Stomach (tissue), 9 donors: ENCODE data around the gene FBXO22. TPM values are rescaled to one million over a fixed set of nuclear protein-coding genes. Genes with fewer than 3 reads are reported as not detected.

Experiments used
- DNase-seq, 2 donors: peaks; one replicate each; pipeline versions ENCODE4 v3.0.0 to v3.0.0-alpha.2; 2013 to 2019
- H3K27ac ChIP-seq, 5 donors: fragments of 200-600 bp in 4 of 5; sonication (generic) in 4 of 5; one replicate each; pipeline ENCODE4 v1.5.1; 2013 to 2019; ENCODE audit warnings: mild to moderate bottlenecking in 1 of 5, moderate library complexity in 1 of 5
- H3K27me3 ChIP-seq, 3 donors: fragments of 200-600 bp; sonication (generic); one replicate each; pipeline ENCODE4 v1.5.1; 2017 to 2019; ENCODE audit warnings: mixed run types in 1 of 3
- H3K36me3 ChIP-seq, 4 donors: fragments of 200-600 bp; sonication (generic); 1 replicate in 3 of 4; 2 replicates in 1 of 4; pipeline ENCODE4 v1.5.1; 2016 to 2019
- H3K4me1 ChIP-seq, 4 donors: fragments of 200-600 bp; sonication (generic); one replicate each; pipeline ENCODE4 v1.5.1; 2016 to 2019
- H3K4me3 ChIP-seq, 4 donors: fragments of 200-600 bp; sonication (generic) in 3 of 4; one replicate each; pipeline ENCODE4 v1.5.1; 2016 to 2019; ENCODE audit warnings: mild to moderate bottlenecking in 1 of 4
- H3K9me3 ChIP-seq, 4 donors: fragments of 200-600 bp; sonication (generic); one replicate each; pipeline ENCODE4 v1.5.1; 2016 to 2019
- EP300 ChIP-seq: sonication (generic); formaldehyde crosslinking; IDR thresholded peaks from one replicate; pipeline ENCODE4 v1.6.1; 2017; ENCODE audit warnings: antibody characterized with exemption
- POLR2A ChIP-seq, 4 donors: fragments of 450-650 bp; IDR thresholded peaks; one replicate each; pipeline ENCODE4 v1.6.1; 2016; ENCODE audit warnings: antibody characterized with exemption in 4 of 4, control low read depth in 2 of 4, mild to moderate bottlenecking in 1 of 4, moderate library complexity in 1 of 4
- POLR2AphosphoS5 ChIP-seq, 3 donors: sonication (generic); formaldehyde crosslinking; IDR thresholded peaks; one replicate each; pipeline ENCODE4 v1.6.1; 2016; ENCODE audit warnings: antibody characterized with exemption in 3 of 3
- WGBS, 5 donors: extraction: QIAGEN DNeasy Blood & Tissue Kit in 3 of 5; methylation state at CpG; one replicate each; pipeline versions ENCODE4 v1.1.5 to v1.1.7; 2013 to 2018; 5-methylcytosine and 5-hydroxymethylcytosine counted together
- intact Hi-C: fragments of 100-400 bp; cut with DNase I; formaldehyde crosslinking; loops from one replicate; pipeline ENCODE4 v1.15.1; 2023; ENCODE audit warnings: low total_unique reads
- polyA plus RNA-seq, 3 donors: library from polyadenylated mRNA; stranded (reverse); fragments of 200-250 nt; gene quantifications; one replicate each; pipeline ENCODE4 v1.2.3, GENCODE V29; 2013
- small RNA-seq, 4 donors: library from RNA; depleted of rRNA; stranded (forward); fragments of <200 nt; gene quantifications; one replicate each; pipeline ENCODE3, GENCODE V24; 2016
- total RNA-seq, 5 donors: library from RNA; depleted of rRNA; stranded (reverse); fragments of >200 nt; gene quantifications; one replicate each; pipeline versions ENCODE4 v1.1.0 to v1.2.3, GENCODE V29; 2014 to 2016
- TF ChIP-seq, protein P1 (sequence below), 7 experiments: fragments of 450-650 bp in 4 of 7; fragments of 200-600 bp in 3 of 7; sonication (generic) in 3 of 7; IDR thresholded peaks; one replicate each; pipeline ENCODE4 v1.5.1; 2016 to 2019; ENCODE audit warnings: antibody characterized with exemption in 7 of 7, control low read depth in 2 of 7, mild to moderate bottlenecking in 1 of 7
- donor health status: healthy with polysubstance abuse.
- donor health status: Bipolar disorder and iron deficiency.
- donor health status: healthy.

FBXO22 gene
- total and polyA plus RNA-seq, 8 donors: 8.2 to 100 (median 19.0) TPM

DNA sequence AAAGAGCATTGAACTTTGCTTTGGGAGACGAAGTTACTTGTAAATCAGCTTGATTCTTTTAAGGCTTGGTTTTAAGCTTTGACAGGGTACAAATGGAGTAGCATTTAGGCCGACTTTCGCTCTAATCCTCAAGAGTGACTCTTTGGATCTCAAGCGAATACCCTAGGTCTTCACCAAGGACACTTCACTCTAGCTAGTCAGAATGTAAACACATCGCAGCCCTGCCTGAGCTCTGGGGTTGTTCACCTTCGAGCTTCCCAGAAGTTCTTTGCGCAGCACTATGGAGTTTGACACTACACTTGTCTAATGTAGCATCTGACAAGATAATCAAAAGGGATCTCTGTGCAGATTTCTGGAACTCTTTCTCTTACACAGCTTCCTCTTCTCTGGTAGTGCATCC, 86.2 kb downstream of the FBXO22 start:
- H3K4me1 ChIP-seq: no peaks in the 10 kb centered on the region
- no peaks in the 10 kb centered on the region for H3K27me3 ChIP-seq
- no peak overlapping the region for H3K27ac ChIP-seq
- H3K9me3 ChIP-seq: no peaks in the 10 kb centered on the region
- 71 to 79% (median 76%) methylated on average over 7 of the region's 7 CpGs for WGBS, 5 donors
- no peak overlapping the region for H3K4me3 ChIP-seq
- no peak for DNase-seq
- intact Hi-C loops: no loop called here
- TF ChIP-seq POLR2AphosphoS5 (IDR thresholded peaks at IDR 0.05) (no peak), EP300 (no peak), POLR2A (IDR thresholded peaks at IDR 0.05) (no peak)
- TF ChIP-seq, protein P1, sequence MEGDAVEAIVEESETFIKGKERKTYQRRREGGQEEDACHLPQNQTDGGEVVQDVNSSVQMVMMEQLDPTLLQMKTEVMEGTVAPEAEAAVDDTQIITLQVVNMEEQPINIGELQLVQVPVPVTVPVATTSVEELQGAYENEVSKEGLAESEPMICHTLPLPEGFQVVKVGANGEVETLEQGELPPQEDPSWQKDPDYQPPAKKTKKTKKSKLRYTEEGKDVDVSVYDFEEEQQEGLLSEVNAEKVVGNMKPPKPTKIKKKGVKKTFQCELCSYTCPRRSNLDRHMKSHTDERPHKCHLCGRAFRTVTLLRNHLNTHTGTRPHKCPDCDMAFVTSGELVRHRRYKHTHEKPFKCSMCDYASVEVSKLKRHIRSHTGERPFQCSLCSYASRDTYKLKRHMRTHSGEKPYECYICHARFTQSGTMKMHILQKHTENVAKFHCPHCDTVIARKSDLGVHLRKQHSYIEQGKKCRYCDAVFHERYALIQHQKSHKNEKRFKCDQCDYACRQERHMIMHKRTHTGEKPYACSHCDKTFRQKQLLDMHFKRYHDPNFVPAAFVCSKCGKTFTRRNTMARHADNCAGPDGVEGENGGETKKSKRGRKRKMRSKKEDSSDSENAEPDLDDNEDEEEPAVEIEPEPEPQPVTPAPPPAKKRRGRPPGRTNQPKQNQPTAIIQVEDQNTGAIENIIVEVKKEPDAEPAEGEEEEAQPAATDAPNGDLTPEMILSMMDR (IDR thresholded peaks at IDR 0.05): no peak
- H3K36me3 ChIP-seq: no peaks in the 10 kb centered on the region

Small RNA genes within 50 kb of the gene (small RNA-seq; reads per million reads assigned to genes)
- 0 reads per million in 4 donors for gene RN7SL510P

Other genes starting within 250 kb of the FBXO22 start
- 10 to 100 TPM; 15.1 to 44.6 (median 28.1) TPM for gene CSPG4, start 191.0 kb upstream of the FBXO22 start, total RNA-seq
- gene CSPG4, start 191.0 kb upstream of the FBXO22 start, polyA plus RNA-seq: 10 to 100 TPM in 1 of 3 donors, 1 to 10 TPM in 2; 1.8 to 15.5 (median 3.1) TPM
- 10 to 100 TPM in 4 of 5 donors, 1 to 10 TPM in 1; 9.0 to 52.0 (median 29.2) TPM for gene UBE2Q2, start 60.4 kb upstream of the FBXO22 start, total RNA-seq
- 10 to 100 TPM; 18.0 to 39.0 (median 38.3) TPM for gene UBE2Q2, start 60.4 kb upstream of the FBXO22 start, polyA plus RNA-seq
- 10 to 100 TPM in 3 of 5 donors, not detected in 2; 16.4 to 42.0 (median 30.4) TPM for gene NRG4, start 108.5 kb downstream of the FBXO22 start, total RNA-seq
- 10 to 100 TPM in 2 of 3 donors, 1 to 10 TPM in 1; 1.6 to 22.7 (median 16.6) TPM for gene NRG4, start 108.5 kb downstream of the FBXO22 start, polyA plus RNA-seq
- 1 to 10 TPM in 1 of 5 donors, not detected in 4; 2.8 TPM for gene TMEM266, start 156.1 kb downstream of the FBXO22 start, total RNA-seq
- gene TMEM266, start 156.1 kb downstream of the FBXO22 start, polyA plus RNA-seq: 1 to 10 TPM in 1 of 3 donors, under 1 TPM in 2; 0.35 to 2.0 (median 0.56) TPM